GM12892 (cell line): Measurements from ENCODE around the gene ME3.

Experiments used
- POLR2A ChIP-seq: IDR thresholded peaks from 2 replicates; pipeline ENCODE4 v1.6.1; 2011; ENCODE audit warnings: low read depth, low read length, control low read depth
- POLR2AphosphoS5 ChIP-seq: IDR thresholded peaks from 2 replicates; pipeline ENCODE4 v1.6.1; 2011; ENCODE audit warnings: low read depth, low read length, control low read depth

- no peak for TF ChIP-seq POLR2AphosphoS5
- TF ChIP-seq POLR2A: no peak
Observed at GRCh38 chr11:86421946-86422345, 250.5 kb downstream of the ME3 start.
